Esophagus muscularis mucosa (tissue), 4 donors: Measurements from ENCODE around the gene DRAP1.

ENCODE experiments used
- CTCF ChIP-seq, 3 experiments: fragments of 200-600 bp in 2 of 3; fragments of 450-650 bp in 1 of 3; sonication (generic) in 2 of 3; IDR thresholded peaks; one replicate each; pipeline ENCODE4 v1.5.1; 2017 to 2019; ENCODE audit warnings: antibody characterized with exemption in 3 of 3, mild to moderate bottlenecking in 2 of 3, moderate library complexity in 1 of 3
- EP300 ChIP-seq: sonication (generic); formaldehyde crosslinking; IDR thresholded peaks from one replicate; pipeline ENCODE4 v1.6.1; 2017; ENCODE audit warnings: antibody characterized with exemption
- POLR2A ChIP-seq: fragments of 450-650 bp; IDR thresholded peaks from one replicate; pipeline ENCODE4 v1.6.1; 2017; ENCODE audit warnings: antibody characterized with exemption, moderate library complexity, mild to moderate bottlenecking, low read depth
- POLR2AphosphoS5 ChIP-seq, 2 donors: sonication (generic); formaldehyde crosslinking; IDR thresholded peaks; one replicate each; pipeline ENCODE4 v1.6.1; 2017; ENCODE audit warnings: antibody characterized with exemption in 2 of 2

- TF ChIP-seq EP300 (no peak), CTCF (IDR thresholded peaks at IDR 0.05) (no peak), POLR2AphosphoS5 (IDR thresholded peaks at IDR 0.05) (no peak), POLR2A (no peak)
These were observed 26.2 kb downstream of the DRAP1 start, which contains the start of gene TSGA10IP for GRCh38 chr11:65945430-65945911.
